ENCODE results near the gene ST8SIA1.

DNA sequence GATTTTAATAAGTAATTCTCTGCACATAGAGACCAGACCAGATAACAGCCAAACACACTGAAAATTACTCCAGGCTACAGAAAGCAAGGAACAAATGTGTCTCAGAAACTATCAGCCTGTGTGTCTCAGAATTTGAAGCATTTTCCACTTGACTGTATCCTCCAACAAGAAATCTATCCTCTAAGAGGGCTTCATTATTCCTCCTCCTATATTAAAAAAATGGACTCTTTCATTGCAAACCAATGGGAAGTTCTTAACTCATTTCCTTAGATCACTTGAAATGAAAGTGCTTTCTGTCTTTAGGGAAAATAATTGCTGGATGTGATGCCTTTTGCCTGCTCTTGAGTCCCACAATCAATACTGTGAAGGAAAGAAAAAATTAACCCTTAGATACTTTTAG, 2.3 kb downstream of the ST8SIA1 start:
- TF ChIP-seq, protein P1, sequence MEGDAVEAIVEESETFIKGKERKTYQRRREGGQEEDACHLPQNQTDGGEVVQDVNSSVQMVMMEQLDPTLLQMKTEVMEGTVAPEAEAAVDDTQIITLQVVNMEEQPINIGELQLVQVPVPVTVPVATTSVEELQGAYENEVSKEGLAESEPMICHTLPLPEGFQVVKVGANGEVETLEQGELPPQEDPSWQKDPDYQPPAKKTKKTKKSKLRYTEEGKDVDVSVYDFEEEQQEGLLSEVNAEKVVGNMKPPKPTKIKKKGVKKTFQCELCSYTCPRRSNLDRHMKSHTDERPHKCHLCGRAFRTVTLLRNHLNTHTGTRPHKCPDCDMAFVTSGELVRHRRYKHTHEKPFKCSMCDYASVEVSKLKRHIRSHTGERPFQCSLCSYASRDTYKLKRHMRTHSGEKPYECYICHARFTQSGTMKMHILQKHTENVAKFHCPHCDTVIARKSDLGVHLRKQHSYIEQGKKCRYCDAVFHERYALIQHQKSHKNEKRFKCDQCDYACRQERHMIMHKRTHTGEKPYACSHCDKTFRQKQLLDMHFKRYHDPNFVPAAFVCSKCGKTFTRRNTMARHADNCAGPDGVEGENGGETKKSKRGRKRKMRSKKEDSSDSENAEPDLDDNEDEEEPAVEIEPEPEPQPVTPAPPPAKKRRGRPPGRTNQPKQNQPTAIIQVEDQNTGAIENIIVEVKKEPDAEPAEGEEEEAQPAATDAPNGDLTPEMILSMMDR (IDR thresholded peaks at IDR 0.05) = no peak
- TF ChIP-seq POLR2A (IDR thresholded peaks at IDR 0.05) (no peak), EP300 (IDR thresholded peaks at IDR 0.05) (no peak)

Measured in ovary (tissue), 3 donors.